Measurements from ENCODE around the gene RNU5B-1.
"Not testable (repeated sequence)": the region's sequence is repeated elsewhere in the genome, so short reads cannot be mapped to it uniquely, and the experiment has no call there.

The RNU5B-1 gene

GRCh38 chr15:65304381-65305149 lies at the start of gene RNU5B-1:
Gene RNU5B-1, plus strand, starts transcription at chr15:65304677.
- peak; percentile 32 to 58 for DNase-seq (ENCODE audit: low read depth in 2 of 2, low spot score in 1 of 2)

GRCh38 chr15:65254758-65255157 lies 49.7 kb upstream of the RNU5B-1 start:
- no peak for DNase-seq (ENCODE audit: low read depth in 2 of 2, low spot score in 1 of 2)

GRCh38 chr15:65255486-65256140 lies 48.9 kb upstream of the RNU5B-1 start:
- no peak for DNase-seq (ENCODE audit: low read depth in 2 of 2, low spot score in 1 of 2)

- no peak for DNase-seq (ENCODE audit: low read depth in 2 of 2, low spot score in 1 of 2)
These were observed 45.9 kb upstream of the RNU5B-1 start for GRCh38 chr15:65258375-65259262.

GRCh38 chr15:65259367-65259797 lies 45.1 kb upstream of the RNU5B-1 start:
- no peak for DNase-seq (ENCODE audit: low read depth in 2 of 2, low spot score in 1 of 2)

GRCh38 chr15:65260968-65261367 lies 43.5 kb upstream of the RNU5B-1 start:
- DNase-seq (ENCODE audit: low read depth in 2 of 2, low spot score in 1 of 2) = no peak

- DNase-seq (ENCODE audit: low read depth in 2 of 2, low spot score in 1 of 2) = no peak
These were observed 41.2 kb upstream of the RNU5B-1 start for GRCh38 chr15:65263313-65263712.

GRCh38 chr15:65264863-65265430 lies 39.5 kb upstream of the RNU5B-1 start:
- no peak for DNase-seq (ENCODE audit: low read depth in 2 of 2, low spot score in 1 of 2)

- DNase-seq (ENCODE audit: low read depth in 2 of 2, low spot score in 1 of 2) = no peak
These were observed 38.0 kb upstream of the RNU5B-1 start for GRCh38 chr15:65266469-65266868.

- DNase-seq (ENCODE audit: low read depth in 2 of 2, low spot score in 1 of 2) = no peak
These were observed 36.1 kb upstream of the RNU5B-1 start for GRCh38 chr15:65268411-65268810.

GRCh38 chr15:65270811-65271545 lies 33.5 kb upstream of the RNU5B-1 start:
- not testable (repeated sequence) for DNase-seq (ENCODE audit: low read depth in 2 of 2, low spot score in 1 of 2)

- no peak for DNase-seq (ENCODE audit: low read depth in 2 of 2, low spot score in 1 of 2)
These were observed 29.3 kb upstream of the RNU5B-1 start for GRCh38 chr15:65275104-65275727.

- DNase-seq (ENCODE audit: low read depth in 2 of 2, low spot score in 1 of 2) = no peak
These were observed 28.8 kb upstream of the RNU5B-1 start for GRCh38 chr15:65275728-65276126.

- DNase-seq (ENCODE audit: low read depth in 2 of 2, low spot score in 1 of 2) = no peak
These were observed 27.5 kb upstream of the RNU5B-1 start for GRCh38 chr15:65277015-65277414.

- no peak for DNase-seq (ENCODE audit: low read depth in 2 of 2, low spot score in 1 of 2)
These were observed 26.0 kb upstream of the RNU5B-1 start for GRCh38 chr15:65278480-65278879.

- DNase-seq (ENCODE audit: low read depth in 2 of 2, low spot score in 1 of 2) = no peak
These were observed 19.0 kb upstream of the RNU5B-1 start for GRCh38 chr15:65285291-65286068.

- DNase-seq (ENCODE audit: low read depth in 2 of 2, low spot score in 1 of 2) = no peak
These were observed 18.3 kb upstream of the RNU5B-1 start for GRCh38 chr15:65286069-65286703.

- peak; percentile 80 to 85 for DNase-seq (ENCODE audit: low read depth in 2 of 2, low spot score in 1 of 2)
These were observed 17.6 kb upstream of the RNU5B-1 start, which contains the start of gene PARP16 for GRCh38 chr15:65286704-65287519. Gene PARP16, minus strand, starts transcription at chr15:65286883. Its CDS starts 457 bp downstream, at chr15:65286426.

Data from stimulated activated CD8-positive, alpha-beta memory T cell treated with anti-CD3 and anti-CD28 coated beads, Interleukin-4, amount 100 ng/mL, for 1 hour (primary cell).